ENCODE results near the gene ACSL5. TPM values are rescaled to one million over a fixed set of nuclear protein-coding genes. Genes with fewer than 3 reads are reported as not detected.
"Not testable (repeated sequence)": the region's sequence is repeated elsewhere in the genome, so short reads cannot be mapped to it uniquely, and the experiment has no call there.

Gene ACSL5
- total RNA-seq, 1 donor from 2014 or later = 3.7 TPM

DNA sequence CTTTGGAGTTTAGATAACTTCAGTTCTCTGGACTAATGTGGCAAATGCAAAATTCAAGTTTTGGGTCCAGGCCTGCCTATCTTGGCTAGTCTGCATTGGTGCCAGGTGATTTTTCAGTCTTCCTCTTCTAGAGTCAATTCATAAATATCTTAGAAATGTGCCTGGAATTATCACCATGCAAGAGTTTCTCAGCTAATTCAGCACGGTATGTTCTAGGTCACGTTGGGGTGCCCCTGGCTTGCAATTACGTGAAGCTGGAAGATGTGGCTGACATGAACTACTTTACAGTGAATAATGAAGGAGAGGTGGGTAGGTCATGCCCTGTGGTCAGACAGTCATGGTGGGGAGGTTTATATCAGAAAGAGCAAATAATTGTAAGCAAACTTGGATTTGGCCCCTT is 47.8 kb downstream of the ACSL5 start:
- DNase-seq = no peak

DNA sequence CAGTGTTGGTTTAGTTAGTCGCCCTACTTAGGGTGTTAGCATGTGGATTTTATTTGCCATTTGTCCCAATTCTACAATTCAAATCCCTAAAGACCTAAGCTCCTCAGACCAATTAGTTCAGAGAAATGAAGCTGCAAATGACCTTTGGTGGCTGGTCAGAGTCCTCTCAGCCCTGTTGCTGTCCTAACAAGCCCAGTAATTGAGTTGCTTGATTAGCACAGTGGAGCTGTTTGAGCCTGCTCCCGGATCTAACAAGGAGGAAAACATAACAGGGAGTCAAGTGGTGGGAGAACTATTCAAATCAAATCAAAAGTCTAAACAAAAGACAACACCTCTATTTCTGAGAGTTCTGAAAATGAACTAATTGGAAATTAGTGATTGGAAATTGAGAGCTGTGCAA is 50.7 kb downstream of the ACSL5 start:
- no peak for DNase-seq

- no peak for DNase-seq
Observed at GRCh38 chr10:112426111-112426510, 52.2 kb downstream of the ACSL5 start.

DNA sequence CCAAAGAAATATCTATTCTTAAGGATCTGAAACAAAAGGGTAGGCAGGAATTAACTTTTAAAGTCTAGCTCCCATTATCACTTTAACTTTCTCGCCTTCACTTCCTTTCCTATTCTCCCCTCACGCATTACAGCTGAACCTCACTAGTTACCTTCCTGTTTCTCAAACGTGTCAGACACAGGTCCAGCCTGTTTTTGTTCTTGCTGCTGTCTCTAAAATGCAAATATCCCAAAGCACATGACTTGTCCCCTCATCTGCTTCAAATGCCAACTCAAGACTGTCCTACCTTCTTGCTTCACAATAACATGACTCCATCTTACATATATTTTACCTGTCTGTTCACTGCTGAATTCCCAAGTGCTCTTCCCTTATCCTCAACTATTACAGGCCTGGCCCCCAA is 55.2 kb downstream of the ACSL5 start:
- DNase-seq = no peak

GRCh38 chr10:112429654-112430230 is 55.8 kb downstream of the ACSL5 start:
- no peak for DNase-seq

GRCh38 chr10:112433136-112433535 is 59.2 kb downstream of the ACSL5 start:
- DNase-seq = no peak

- peak; percentile 49 for DNase-seq
Observed at GRCh38 chr10:112434988-112435619, 61.2 kb downstream of the ACSL5 start.

GRCh38 chr10:112438356-112438755 is 64.4 kb downstream of the ACSL5 start:
- no peak for DNase-seq

DNA sequence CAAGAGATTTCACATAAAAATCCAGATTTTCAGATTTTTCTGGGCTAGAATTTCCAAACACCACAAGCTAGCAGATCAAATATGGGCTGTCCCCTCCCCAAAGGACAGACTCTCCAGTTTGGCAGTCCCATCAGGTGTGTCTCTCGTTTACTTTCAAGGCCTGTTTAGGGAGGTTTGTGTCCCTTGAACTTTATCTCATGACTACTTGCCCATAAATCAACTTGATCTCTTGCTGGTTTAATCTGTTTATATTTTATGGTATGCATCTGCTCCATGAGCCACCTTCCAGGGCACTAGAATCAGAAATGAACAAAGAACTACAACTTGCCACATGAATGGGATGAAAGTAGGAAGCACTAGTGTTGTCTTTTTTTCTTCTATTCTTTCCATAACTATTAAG is 67.6 kb downstream of the ACSL5 start:
- DNase-seq = no peak

DNA sequence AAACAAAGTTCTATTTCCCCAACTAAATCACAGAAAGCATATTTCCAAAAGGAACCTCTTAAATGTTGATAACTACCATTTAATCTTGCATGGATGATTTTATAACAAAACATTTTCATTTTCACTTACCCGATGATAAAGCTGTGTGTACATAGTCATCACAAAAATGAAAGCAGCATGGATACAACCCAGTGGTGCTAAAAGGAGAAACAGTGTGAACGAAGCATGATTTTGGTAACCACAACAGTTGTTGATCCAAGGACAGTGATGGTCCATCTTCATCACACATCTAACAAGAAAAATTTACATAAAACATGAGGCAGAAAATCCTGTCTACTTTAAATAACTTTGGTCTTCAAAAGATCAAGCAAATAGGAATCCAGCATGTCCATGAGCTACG is 68.1 kb downstream of the ACSL5 start:
- no peak for DNase-seq

- DNase-seq = peak; percentile 8
Observed at GRCh38 chr10:112446055-112446854, 72.3 kb downstream of the ACSL5 start.

DNA sequence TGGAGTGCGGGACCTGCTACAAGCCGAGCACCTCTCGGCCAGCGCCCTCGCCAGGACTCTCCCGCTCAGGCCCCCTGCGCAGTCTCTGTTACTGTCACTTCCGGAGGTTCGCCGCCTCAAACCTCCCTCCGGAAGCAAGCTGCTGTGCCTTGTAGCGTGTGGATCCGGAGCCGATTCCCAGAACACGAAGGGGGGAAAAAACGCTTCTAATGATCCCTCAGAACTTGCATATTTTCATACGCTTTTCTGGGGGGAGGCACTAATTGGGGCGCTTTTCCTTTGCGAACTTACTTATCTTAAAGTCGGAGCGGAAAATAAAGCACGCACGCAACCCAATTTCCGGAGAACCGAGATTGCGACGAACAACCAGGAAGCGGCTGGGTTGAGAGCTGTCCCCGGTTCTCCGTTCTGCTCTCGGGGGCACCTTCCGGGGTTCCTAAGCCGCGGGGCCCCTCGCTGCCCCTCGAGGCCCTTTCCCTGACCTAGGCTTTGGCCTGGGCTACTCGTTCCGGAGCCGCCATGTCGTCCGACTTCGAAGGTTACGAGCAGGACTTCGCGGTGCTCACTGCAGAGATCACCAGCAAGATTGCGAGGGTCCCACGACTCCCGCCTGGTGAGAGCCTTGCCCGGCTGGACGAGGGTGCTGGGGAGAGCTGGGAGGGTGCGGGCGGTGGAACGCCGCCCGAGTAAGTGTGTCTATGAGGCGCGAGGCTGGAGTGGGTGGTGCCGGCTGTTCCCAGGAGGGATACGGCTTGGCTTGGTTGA is 73.1 kb downstream of the ACSL5 start, which contains the start of the genes VTI1A and ZDHHC6:
VTI1A (plus strand) TSS at position 361 of the 765 bp plus-strand sequence; CDS start at position 520, 159 bp downstream.
ZDHHC6 (minus strand) TSS at position 60 of the 765 bp plus-strand sequence. CDS start 1,478 bp downstream, outside the sequence.
- peak; percentile 90 for DNase-seq

DNA sequence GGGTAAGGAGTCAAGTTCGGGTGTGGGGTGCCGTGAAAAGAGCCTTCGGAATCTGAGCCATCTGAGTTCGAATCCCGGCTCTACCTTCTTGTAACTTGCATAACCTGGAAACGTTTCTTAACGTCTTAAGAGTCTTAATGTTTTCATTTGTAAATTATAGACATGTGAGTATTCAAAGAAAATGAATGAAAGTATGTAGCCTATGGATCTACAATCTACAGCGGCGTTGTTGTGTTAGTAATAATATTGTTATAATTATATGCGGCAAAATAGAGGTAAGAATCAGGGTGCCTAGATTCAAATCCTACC is 73.7 kb downstream of the ACSL5 start:
- DNase-seq = no peak

GRCh38 chr10:112448888-112449287 is 75.0 kb downstream of the ACSL5 start:
- no peak for DNase-seq

- DNase-seq = no peak
Observed at GRCh38 chr10:112454910-112455779, 81.2 kb downstream of the ACSL5 start.

DNA sequence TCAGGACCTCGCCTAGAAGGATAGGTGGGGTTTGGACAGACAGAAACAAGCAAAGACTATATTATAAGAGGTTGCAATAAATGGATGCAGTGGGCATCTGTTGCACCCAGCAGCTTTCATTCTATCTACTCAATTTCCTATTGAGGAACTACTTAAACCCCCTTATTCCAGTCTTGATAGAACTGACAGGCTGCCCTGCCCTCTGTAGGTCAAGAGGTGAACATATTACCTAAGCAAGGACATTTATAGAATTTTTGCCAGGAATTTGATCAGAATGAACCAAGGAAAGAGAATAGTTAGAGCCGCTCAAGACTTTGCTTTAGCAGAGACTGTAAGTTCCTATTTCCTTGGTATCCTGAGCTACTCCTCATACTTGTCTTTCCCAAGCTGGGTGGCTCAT is 82.6 kb downstream of the ACSL5 start:
- DNase-seq = no peak

- no peak for DNase-seq
Observed at GRCh38 chr10:112460366-112460765, 86.5 kb downstream of the ACSL5 start.

GRCh38 chr10:112461029-112461887 is 87.3 kb downstream of the ACSL5 start:
- DNase-seq = no peak

DNA sequence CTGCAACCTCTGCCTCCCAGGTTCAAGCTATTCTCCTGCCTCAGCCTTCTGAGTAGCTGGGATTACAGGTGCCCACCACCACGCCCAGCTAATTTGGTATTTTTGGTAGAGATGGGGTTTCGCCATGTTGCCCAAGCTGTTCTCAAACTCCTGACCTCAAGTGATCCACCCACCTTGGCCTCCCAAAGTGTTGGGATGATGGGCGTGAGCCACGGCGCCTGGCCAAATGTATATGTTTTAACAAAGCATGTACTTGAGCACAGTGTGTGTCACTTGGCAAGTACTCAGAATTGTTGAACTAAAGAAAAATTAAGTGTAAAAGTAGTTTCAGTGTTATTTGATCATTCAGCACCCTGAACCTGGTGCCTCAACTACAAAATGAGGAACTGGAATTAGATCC is 90.2 kb downstream of the ACSL5 start:
- not testable (repeated sequence) for DNase-seq

GRCh38 chr10:112465299-112465883 is 91.5 kb downstream of the ACSL5 start:
- DNase-seq = no peak
